GM18502 (cell line): ENCODE measurements around the gene TWIST2.

Source experiments
- ATAC-seq: cut with Tn5 transposase; IDR thresholded peaks from one replicate; pipeline ENCODE4 v1.9.1; 2021; ENCODE audit warnings: mild to moderate bottlenecking; ENCODE audit not compliant: unreplicated experiment, poor library complexity

The TWIST2 gene

DNA sequence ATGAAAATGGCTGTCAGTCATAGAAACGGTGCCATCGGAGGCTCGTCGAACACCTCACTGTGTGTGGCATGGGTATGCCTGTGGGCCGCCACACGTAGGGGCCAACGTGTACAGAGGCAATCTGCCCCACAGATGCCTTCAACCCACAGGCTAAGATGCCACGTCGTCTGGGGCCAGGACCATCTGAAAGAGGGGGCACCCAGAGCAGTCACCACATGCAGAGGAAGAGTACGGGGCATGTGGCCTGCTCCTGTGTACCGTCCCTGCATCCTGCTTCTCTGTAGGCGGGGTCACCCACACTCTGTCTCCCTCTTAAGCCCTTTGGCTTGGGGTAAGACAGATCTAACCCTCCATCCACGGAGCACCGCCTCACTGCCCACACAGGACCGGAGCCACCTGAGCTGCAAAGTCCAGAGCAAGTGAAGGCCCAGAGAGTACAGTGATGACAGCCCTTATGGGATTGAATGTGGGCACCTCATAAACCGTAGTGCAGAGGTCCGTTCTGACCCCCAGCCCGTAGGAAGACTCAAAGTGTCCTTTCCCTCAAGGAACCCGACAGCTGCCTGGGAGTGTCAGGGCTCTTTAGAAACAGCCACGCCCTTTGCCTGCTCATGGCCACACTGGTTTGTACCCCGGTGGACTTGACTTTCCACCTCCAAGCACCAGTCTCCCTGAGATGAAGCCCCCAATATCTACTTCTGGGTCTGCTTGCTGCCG, 66.2 kb downstream of the TWIST2 start:
- ATAC-seq = no peak

DNA sequence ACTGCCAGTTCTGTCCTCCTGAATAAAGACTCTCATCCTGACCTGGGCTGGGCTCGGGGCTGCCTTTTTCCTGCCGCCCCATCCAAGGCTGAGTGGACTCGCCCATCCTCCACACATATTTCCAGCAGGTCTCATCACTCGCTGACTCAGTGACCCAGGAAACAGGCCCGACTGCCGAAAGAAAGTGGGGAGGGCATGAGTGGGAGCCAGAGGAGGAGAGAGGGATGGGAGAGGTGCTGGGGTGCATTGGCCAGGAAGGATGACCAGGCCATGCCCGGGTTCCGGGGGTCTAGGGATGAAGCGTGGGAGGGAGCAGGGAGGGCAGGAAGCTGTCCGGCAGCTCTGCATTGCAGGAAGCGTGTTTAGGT, 66.7 kb downstream of the TWIST2 start:
- ATAC-seq = no peak

DNA sequence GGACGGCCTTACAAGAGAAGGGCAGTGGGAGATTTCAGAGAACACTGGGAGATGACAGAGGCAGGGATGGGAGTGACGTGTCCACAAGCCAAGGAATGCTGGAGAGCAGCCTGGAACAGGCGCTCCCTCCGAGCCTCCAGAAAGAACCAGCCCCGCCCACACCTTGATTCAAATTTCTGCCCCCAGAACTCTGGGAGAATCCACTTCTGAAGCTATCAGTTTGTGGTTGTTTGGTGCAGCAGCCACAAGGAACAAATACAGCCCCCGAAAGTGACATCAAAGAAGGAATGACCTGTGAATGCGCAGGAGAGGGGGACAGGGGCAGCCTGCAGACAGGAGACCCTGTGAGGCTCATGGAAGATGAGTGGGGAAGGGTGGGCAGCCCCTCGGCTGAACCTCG, 67.3 kb downstream of the TWIST2 start:
- ATAC-seq = no peak

DNA sequence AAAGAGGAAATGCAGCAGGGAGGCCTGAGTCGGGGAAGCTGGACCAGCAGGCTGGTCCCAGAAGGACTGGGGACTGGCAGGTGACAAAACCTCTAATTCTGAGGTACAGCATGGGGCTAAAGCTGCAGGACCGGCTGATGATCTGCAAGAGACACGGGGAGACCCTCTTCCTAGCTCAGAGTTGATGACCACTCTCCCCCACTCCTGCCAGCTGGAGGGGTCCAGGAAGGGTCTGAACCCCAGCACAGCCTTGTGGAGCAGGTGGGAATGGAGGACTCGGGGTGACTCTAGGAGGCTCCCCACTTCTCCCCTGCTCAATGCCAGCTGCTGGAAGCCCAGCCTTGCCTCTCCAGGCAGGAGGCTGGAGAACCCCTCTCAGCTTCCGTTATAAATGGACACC, 67.7 kb downstream of the TWIST2 start:
- no peak for ATAC-seq

DNA sequence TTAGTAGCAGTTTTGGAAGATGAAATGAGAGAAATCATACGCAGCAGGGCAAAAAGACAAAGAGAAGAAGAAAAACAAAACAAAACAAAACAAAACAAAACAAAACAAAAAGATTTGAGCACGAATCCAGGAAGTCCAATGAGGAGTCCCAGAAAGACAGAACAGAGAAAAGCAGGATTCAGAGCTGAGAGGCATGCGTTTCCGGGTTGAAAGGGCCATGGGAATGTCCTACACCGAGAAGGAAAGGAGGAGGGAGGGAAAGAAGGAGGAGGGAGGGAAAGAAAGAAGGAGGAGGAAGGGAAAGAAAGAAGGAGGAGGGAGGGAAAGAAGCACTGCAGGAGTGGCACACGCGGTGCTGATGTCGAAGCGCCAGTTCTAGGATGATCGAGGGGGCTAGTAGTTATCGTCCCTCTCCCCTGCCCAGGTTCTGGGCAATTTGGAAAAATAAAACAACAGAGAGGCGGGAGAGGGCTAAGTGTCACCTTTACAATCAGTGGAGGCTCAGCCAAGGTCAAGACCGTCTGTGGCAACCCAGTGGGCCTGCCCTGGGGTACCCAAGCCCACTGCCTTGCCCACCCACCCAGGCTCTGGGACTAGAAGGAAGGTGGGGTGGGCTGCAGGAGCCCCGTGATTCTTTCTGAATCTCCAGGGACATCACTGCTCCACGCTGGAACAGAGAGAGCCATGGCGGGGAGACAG, 68.4 kb downstream of the TWIST2 start:
- ATAC-seq = no peak

DNA sequence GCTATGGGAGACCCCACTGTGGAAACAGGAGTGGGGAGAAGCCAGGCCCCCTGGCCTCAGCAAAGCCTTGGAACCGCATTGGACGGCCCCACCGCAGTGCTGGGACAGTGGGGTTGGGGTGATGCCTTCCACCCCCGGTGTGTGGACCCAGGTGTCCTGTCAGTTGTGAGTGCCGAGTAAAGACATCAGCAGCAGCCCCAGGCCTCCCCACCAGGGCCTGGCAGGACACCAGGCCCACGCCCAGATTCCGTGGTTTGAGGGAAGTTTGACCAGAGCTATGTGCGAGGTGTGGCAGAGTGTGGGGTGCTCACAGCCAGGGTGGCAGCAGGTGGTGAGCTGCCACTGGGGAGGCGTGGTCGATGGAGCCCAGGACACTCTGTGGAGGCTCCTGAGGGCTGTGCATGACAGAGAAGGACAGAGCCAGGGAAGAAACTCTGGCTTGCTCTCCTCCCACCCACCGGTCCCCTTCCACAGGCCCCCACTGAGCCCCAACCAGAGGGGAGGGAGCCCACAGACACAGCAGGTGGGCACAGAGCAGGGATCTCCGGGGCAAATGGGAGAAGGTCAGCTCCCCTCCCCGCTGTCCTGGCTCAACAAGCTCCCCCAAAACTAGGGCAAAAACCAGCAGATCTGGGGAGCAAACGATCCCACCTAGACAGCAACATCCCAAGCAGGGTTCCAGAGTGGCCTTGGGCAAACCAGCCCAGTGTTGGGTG, 69.1 kb downstream of the TWIST2 start:
- ATAC-seq = no peak

DNA sequence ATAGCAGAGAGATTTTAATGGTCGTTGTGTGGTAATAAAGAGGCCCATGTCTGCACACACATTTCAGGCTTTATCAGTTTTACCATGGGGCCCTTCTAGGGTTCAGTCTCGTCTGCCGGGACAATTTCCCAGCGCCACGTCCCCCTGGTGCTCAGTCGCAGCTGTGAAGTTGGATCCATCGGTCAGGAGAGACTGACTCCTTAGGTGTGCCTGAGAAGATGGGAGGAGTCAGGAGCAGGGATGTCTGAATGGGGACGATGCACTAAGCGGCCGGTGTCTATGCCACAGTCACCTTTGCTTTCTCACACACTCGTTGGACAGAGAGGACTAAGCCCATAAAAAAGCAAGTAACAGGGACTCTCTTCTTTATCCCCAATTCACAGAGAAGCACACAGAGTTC, 71.4 kb downstream of the TWIST2 start:
- ATAC-seq = no peak

DNA sequence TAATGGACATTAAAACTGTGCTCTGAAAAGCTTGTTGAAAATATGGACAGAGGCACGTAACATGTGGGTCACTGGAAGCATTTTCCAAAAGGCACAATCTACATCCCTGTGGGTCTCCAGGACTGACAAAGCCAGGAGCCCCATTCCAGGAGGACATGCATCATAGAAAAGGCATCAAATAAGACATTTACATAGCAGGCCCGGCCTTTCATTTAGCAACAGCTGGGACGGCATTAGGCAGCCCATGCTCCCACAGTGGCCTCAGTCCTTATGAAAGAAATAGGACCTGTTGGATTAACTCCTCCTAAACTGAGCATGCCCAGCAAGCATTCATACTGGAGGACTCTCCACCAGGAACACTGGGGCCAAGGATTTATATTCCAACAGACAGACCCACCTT, 72.2 kb downstream of the TWIST2 start:
- ATAC-seq = no peak

DNA sequence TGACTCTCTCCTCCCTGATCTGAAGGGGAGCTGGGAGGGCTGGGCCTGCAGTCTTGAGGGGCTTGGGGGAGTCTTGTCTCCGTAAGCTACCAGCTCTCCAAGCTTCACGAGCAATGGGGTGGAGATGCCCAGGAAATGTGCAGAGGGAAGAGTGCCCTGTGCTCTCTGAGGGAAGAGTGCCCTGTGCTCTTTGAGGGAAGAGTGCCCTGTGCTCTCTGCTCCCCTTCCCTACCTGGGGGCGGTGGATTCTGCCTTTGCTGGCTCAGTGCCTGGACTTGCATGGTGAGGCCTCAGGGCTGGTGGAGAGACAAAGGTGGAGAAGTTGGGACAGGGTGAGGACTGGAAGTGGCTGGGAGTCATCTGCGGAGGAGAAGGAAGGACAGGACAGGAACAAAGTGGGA, 72.7 kb downstream of the TWIST2 start:
- ATAC-seq = no peak

DNA sequence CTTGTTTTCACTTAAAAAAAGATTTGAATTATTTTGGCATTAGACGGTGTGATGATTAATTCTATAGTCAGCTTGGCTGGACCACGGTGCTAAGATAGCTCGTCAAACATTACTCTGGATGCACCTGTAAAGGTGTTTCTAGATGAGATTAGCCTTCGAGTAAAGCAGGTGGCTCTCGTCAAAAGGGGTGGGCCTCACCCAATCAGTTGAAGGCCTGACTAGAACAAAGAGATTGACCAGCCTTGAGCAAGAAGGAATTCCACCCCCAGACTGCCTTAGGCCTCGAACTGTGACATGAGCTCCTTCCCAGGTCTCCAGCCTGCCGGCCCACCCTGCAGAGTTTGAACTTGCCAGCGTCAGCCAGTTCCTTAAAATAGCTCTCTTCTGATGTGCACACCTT, 73.4 kb downstream of the TWIST2 start:
- no peak for ATAC-seq

DNA sequence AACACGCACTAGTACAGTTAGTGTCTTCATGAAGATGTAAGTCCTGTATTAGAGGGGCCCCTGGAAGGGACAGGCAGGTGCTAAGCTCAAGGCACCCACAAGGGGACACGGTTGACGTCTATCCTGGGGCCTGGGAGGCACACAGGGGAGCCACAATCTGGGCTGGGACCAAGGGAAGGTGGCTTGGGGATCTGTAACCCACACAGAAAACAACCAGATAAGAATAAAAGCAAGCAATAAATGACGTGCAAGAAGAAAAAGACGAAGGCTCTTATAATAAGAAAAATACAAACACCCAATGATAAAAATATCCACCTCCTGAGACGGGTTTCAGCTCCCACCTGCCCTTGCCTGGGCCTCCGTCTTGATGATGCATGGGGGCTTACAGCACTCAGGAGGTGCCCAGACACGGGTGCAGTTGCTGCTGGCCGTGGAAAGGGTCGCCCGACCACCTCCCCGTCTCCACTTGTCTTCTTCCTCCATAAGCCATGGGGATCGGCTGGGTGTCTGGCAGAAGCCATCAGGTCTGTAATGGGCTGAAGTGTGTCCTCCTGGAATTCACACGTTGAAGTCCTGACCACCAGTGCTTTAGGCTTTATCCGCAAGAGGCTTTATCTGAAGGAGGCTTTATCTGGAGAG, 73.9 kb downstream of the TWIST2 start:
- no peak for ATAC-seq

DNA sequence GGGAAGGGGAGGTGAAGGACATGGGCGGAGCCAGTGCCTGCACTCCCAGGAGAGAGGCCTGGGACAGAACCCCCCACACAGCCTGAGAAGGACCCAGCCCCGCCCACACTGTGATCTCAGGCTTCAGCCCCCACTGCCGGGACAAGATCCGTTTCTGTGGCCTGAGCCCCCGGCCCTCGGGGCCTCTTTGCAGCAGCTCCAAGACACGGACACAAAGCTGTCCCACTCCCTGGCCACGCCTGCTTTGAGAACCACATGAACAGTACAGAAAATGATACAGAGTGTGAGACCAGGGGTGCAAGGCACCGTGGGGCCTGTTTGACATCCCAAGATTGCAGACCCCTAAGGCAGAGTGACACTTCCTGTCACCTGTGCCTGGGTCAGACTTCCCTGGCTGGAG, 74.5 kb downstream of the TWIST2 start:
- ATAC-seq = no peak

DNA sequence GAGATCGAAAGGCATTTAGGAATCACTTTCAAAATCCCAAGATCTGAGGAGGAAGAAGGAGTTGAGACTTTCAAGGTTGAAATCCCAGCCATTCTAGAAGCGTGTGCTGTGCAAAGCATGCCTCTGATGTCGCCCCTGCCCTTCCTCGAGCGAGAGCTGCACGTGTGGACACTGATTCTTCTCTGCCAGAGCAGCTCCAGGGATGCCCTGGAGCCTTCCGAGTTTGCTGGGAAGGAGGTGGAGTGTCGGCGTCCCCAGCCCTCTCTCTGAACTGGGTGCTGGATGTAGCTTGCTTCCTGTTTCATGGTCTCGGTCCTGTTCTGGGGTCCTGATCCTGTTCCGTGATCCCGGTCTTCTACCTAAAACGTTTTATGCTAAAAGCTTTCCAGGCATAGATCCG, 76.1 kb downstream of the TWIST2 start:
- no peak for ATAC-seq

DNA sequence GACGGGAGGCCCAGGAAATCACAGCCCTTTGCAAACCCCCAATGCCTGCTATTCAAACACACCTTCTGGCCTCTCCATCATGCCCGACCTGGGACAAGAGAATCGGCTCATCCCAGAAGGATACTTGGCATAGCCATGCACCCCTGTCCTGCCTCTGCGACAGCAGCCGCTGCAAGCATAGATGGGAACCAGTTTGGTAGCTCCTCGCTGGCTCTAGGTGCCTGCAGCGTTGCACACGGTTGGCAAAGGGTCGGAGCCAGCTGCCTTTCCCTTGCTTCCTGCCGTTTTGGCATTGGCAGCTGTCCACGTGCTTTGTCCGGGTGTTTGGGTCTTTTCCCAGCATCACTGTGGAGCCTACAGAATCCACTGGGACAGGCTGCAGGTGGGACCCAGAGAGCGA, 76.9 kb downstream of the TWIST2 start:
- no peak for ATAC-seq

DNA sequence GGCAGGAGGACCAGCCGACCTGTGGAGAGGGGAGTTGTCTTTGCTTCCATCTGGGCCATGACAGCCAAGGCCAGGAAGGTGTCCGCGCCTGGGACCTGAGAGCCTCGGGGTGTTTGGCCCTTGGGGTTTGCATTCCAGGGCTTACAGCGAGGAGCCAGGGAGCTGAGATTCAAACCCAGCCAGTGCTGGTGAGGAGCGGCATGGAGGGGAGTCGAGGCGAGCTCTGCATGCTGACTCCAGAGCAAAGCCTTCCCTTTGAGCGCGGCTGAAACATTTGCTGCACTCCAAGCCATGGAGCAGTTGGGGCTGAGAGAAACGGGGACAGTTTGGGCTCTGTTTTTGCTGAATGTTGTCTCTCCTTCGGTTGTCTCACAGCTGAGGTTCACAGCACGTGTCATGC, 77.4 kb downstream of the TWIST2 start:
- ATAC-seq = no peak

DNA sequence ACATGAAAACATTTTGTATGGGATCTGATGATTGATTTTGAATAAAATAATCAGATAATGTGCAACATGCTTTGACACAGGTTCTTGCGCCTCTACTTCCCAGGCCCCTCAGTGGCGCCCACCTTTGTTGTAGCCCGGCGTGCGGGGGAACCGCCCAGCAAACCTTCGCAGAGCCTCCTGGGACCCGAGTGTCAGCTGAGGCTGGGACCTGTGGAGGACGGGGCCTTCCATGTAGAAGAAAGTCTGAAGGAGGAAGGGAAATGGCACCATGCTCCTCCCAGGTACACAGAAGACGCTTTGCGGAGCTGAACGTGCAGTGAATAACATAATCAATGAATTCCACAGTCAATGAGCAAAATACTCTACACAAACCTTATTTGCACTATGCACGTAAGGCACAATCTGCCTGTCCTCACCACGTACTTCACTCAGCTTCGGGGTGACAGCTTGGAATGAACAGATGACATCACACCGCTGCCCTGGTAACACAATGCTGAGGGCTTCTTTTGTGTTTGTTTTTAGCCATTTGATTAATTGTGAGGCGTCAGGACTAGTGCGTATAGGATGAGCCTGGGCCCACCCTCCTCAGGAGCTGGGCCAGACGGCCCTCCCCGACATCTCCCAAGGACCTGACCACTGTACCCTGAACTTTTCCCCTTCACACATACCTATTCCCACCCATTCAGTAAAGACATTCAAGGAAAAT, 78.1 kb downstream of the TWIST2 start:
- no peak for ATAC-seq

DNA sequence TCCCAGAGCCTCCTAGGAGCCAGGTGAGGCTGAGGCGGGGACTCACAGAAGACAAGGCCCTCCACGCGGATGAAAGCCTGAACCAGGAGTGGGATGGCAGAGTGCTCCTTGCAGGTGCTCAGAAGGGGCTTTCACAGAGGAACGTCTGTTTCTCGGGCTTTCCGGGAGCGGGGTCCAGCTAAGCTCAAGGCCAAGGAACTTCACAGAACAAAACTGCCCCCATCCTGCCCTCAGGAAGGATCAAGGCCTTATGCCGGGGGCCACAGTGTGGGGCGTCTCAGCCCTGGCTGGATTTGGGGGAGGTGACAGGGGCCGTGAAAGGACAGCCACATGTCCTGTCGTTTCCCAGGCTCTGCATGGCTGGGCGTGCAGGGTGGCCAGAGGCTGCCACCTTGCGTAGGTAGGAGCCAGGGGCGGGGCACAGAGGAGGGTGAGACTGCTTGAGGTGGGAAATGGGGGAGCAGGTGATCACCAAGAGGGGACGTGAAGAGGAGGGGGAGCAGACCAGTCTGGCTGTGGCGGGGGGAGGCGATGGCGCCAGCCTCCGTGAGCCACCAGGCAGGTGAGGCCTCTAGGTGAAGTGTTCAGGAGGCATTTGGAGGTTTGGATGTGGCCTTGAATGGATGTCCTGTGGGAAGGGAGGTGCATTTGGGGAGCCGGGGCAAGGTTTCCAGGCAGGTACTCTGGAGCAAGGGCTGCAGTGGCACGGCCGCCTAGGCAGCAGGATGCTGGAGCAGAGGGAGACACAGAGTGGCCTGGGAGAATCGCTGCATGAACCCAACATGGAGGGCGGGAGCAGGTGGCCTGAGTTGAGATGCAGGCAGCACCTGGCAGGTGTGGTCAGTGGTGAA, 79.1 kb downstream of the TWIST2 start:
- no peak for ATAC-seq

DNA sequence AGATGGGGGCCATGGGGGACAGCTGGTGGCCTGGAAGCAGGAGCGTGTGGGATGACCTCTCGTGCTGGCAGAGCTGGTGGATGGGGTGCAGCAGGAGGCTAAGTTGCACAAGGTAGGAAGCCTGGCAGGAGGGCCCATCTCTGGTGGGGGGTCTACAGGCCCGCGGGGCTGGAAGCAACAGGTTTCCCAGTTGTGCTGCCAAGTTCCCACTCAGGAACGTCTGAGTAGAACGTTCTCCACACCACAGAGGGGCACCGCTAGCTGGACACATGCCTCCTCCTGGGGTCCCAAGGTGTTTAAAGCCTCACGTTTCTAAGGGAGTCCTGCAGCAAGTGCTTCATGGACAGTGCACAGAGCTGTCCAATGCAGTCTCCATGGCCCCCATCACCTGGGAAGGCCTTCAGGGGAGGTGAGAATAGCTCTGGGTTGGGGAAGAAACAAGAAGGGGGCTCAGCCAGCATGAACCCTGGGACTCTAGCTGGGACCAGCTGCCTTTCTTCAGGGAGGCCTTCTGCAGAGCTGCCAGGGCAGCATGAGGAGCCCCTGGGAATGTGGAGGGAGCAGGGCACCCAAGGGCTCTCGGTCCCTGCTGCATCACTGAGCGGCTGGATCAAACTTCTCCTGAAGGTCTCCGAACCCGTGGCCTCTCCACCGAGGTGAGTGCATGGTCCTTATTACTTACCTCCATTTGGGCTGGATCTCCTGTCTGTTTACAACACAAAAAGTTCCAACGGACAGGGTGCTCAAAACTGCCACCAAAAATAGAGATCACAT, 80.0 kb downstream of the TWIST2 start:
- ATAC-seq = no peak
